H54 (cell line): ENCODE measurements around the gene NRXN3.
"Not testable (repeated sequence)": the region's sequence is repeated elsewhere in the genome, so short reads cannot be mapped to it uniquely, and the experiment has no call there.

Experiments used
- DNase-seq: peaks from one replicate; pipeline ENCODE4 v3.0.0; 2011; ENCODE audit warnings: low spot score, mixed read lengths; ENCODE audit not compliant: insufficient read length
- FAIRE-seq: peaks from 3 replicates; lab custom pipeline; 2011; peaks lifted over from hg19 to GRCh38; lab: Jason Lieb, UNC
- POLR2A ChIP-seq: IDR thresholded peaks from 2 replicates; pipeline ENCODE4 v1.6.1; 2011; ENCODE audit warnings: low read depth, mild to moderate bottlenecking, low read length

The NRXN3 gene

DNA sequence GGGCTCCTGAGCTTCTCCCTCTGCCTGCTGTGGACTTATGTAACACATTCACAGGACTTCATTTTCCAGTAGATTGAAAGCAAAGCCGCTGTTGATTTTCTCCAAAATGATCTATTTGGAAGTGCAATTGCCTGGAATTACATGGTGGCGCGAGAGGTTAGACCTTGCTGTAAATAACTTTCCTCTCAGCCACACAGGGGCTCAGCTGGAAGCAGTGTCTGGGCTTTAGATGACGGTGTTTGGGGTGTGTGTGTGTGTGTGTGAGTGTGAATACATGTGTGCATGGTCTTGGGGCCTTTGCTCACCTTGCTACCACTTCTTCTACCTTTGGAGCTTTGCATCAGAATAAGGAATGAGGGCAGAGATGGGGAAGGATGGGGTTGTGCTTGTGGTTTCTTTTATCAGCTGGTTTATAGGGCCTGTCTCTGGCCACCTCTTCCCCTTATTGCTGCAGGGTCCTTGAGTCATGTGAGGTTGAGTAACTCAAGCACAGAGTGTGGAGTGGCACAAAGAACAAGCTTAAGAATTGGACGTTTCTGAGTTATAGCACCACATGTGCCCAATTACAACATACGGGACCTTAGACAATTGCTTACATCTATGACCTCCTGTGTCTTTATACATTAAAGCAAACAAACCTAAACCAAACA lies 280.6 kb downstream of the NRXN3 start:
- FAIRE-seq: no peak
- no peak for DNase-seq
- TF ChIP-seq POLR2A: no peak

DNA sequence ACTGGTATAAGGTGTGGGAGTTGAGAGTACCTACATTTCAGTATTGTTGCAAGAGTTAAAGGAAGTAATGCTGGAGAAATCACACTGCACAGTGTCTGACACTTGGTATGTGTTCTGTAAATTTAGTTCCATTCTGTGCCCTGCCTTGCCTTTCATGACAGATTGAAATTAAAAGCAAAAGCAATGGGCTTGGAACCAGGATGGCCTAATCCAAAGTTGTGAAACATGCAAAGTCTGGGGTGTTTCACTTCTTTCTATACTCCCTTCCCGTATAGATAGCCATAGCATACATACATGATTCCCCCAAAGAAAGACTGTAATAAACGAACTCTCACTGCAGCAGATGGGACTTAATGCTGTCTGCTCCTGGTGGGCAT lies 281.1 kb downstream of the NRXN3 start:
- DNase-seq (no peak), FAIRE-seq (no peak)
- TF ChIP-seq POLR2A: no peak

DNA sequence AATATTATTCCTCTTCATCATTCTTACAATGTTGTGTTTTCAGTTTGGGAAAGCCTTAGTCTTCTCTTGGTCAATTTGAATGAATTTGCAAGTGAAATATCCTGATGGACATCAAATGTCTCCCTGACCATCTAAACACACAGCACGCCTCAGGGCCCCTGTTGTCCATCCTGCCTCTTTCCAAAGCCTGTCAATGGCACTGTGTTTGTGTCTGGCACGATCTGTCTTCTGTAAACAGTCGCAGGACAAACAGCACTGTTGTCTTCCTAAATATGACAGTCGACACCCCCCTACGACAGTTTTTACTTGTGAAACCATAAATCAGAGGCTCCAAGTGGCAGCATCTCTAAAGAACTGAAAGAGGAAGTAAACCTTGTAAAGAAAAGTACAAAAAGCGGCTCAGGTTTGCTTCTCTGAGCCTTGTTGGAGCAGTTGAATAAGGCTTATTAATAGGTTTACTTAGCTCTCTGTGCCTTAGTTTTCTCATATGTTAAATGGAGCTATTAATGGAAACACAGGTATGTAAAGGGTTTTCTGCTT lies 285.8 kb downstream of the NRXN3 start:
- no peak for TF ChIP-seq POLR2A
- no peak for DNase-seq
- FAIRE-seq: no peak

DNA sequence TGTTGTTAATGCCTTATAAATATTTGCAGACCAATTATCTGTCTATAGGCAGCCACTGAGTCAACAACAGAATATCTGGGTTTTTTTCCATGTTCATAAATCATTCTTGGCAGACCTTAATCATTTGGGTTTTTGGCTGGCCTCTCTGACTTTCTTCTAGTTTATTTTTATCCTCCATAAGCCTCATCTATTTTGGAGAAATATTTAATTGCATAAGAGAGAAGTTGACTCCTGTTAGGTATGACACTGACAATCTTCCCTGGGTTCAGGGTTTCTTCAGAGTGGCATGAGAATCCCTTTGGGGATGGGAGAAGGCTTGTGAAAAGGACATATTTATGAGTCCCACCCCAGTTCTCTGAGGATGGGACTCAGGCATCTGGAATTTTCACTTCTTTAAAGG lies 299.8 kb downstream of the NRXN3 start:
- no peak for DNase-seq
- no peak for FAIRE-seq
- no peak for TF ChIP-seq POLR2A

DNA sequence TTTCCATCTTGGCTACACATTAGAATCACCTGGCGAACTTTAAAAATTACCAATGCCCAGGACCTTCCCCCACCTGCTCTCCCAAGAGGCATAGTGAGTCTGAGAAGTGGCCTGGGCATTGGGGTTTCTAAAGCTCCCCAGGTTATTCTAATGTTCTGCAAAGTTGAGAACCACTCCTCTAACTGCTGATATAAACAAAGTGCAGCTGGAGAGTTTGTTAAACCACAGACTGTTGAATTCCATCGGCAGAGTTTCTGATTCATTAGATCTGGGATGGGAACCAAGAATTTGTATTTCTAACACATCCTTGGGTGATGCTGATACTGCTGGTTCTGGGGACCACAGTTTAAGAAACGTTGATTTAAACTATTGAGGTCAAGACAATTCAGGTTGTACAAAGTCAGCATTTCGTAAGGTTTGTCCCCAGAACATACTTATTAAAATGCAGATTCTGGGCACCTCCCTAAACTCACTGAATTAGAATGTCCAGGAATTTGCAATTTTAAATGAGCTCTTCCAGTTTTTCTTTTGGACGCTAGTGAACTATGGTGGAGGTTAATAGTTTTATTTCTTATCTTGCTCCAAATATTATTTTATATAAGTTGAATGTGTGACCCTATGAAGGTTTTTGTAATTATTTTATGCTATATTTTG lies 309.1 kb downstream of the NRXN3 start:
- DNase-seq (no peak), FAIRE-seq (no peak)
- no peak for TF ChIP-seq POLR2A

DNA sequence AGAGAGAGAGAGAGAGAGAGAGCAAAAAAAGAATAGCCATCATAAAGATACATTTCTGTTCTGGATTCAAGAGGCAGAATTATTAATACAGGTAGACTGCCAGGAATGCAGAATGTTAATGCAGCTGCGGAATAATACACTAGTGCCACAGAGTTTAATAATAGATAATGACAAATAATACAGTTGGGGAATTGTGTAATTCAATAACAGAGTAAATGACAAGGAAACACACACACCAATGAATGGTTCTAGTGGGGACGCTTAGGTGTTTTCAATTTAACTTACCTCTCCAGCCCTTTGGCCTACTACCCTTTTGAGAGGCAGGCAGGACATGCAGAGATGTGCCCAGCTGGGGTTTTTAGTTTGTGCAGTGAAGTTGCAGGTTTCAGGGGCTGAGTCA lies 313.9 kb downstream of the NRXN3 start:
- FAIRE-seq: no peak
- TF ChIP-seq POLR2A: no peak
- DNase-seq: no peak

DNA sequence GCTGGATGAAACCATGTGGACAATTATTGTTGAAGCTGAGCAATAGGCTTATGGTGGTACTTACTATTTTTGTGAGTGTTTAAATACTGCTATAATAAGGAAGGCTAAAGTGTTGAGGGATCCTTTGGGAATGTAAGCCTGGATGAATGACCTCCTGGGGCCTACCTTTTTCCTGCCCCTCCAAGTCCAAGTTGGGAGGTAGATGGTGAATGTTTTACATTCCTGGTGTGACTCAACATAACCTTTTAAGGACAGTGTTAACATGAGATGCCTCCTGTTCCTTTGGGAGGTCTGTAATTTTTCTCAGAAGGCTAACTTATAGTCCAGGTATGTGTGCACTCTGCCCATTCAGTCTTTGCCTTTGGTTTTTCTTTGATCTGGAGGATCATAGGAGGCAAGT lies 315.9 kb downstream of the NRXN3 start:
- no peak for TF ChIP-seq POLR2A
- DNase-seq (no peak), FAIRE-seq (no peak)

DNA sequence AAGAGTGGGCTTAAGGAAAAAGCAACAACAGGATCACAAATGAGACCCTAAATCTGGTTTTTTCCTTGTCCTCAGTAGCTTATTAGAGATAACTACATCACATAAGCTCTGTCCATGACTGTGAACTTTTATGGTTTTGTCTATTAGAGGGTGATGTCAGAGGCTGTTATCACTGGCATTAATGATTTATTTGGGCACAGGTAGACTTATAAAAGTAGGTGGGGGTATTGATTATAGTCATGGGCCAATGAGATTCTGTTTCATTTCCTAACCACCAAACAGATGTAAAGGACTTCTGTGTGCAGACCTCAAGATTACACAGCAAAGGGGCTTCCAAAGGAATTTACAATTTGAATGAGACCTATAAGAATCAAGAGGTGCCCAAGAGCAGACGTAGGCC lies 316.4 kb downstream of the NRXN3 start:
- no peak for TF ChIP-seq POLR2A
- FAIRE-seq (no peak), DNase-seq (no peak)

DNA sequence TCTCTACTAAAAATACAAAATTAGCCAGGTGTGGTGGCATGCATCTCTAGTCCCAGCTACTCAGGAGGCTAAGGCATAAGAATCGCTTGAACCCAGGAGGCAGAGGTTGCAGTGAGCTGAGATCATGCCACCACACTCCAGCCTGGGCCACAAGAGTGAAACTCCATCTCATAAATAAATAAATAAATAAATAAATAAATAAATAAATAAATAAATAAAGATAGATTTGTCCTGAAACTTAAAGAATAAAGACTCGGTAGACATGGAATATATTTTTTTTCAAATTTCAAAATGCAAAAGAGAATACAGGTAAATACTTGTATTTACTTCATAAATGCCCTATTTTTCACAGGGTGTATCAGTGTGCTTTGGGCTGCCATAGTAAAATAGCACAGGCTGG lies 317.4 kb downstream of the NRXN3 start:
- not testable (repeated sequence) for DNase-seq, FAIRE-seq

DNA sequence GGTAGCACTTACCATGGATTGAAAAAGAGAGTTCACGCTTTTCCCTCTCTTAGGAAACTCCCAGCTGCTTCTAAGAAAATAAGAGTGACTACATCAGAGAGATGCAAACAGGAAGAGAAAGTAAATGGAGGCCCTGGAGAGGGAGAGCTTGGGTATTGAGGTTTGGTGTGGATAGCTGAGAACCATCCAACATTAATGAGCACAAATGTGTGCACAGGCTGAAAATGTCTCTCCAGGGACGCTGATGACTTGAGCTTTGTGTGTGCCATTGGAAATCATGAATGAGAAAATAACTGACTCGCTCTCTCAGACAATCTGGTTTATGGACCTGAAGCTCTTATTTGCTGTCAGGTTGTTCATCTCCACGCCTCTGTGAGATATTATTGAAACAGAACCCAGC lies 318.8 kb downstream of the NRXN3 start:
- FAIRE-seq (no peak), DNase-seq (no peak)
- TF ChIP-seq POLR2A: no peak

DNA sequence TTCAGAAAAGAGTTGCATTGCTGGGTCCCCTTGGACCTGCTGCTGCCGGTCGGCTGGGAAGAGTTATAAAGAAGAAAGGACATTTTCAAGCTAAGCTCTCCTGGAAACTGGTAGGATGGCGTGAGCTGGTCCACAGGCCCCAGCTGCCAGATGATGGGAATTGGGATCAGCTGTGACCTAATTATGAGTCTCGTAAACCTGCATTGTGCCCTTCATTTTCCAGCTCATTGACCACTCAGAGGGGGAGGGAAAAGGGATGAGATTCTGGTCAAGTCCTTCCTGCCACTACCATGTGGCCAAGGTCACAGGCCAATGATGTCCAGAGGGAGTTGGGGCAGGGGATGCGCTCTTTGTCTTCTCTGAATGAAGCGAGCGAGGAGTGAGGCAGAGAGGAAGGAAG lies 320.9 kb downstream of the NRXN3 start:
- no peak for DNase-seq
- TF ChIP-seq POLR2A: no peak
- FAIRE-seq: no peak

DNA sequence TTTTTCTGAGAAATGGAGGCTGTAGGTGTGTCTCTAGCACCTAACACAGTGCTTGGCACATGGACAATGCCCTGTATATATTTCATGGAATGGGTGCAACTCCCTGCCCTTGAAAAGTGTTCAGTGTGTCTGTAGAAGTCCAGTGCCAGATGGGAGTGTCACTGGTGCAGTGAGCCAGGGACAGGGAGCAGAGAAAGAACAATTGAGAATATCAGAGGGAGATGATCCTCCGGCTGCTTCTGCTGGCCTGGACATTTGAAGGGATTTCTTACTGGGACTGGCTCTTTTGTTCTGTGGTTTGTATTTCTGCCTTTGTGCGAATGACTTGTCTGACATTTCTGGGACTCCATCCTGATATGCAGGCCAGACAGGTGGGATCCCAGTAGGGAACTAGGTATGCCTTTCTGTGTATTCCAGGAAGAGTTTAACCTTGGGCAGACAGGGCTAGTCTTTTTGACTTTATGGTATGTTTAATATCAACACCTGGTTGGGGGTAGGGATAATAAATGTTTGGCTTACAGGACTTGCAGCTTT lies 328.0 kb downstream of the NRXN3 start:
- FAIRE-seq: no peak
- no peak for TF ChIP-seq POLR2A
- DNase-seq: no peak

DNA sequence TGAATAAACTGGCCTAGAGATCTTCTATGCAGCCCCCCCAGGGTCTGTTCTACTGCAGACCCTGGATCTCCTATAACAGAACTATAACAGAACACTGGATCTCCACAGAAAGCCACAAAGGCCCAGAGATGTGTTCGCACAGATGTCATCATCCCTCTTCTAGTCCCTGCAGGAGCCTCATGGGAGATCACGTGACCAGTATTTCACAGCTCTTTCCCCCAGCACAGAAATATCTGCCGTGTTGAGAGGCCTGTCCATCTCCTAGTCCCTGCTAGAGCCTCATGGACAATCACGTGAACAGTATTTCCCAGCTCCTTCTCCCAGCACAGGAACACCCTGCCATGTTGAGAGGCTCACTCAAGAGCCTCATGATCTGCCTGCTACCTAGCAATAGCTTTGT lies 331.7 kb downstream of the NRXN3 start:
- no peak for TF ChIP-seq POLR2A
- DNase-seq: no peak

DNA sequence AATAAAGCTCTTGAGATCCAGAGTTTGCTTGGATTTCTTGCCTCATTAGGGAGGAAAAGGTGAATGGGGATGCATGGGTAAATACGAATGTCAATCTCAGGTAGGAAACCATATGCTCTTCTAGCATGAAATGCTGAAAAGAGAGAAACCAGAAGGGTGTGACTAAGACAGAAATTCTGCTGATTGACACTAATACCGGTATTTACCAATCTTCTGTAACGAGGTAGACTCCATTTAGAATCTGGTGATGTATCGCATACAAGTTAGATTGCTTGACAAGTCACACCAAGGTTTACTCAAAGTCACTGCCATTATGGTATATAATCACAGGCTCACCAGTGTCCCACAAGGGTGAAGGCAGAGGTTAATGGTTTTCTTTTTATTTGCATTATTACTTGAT lies 337.9 kb downstream of the NRXN3 start:
- no peak for DNase-seq
- FAIRE-seq: no peak
- no peak for TF ChIP-seq POLR2A

More for the DNA sequence above, 331.7 kb downstream of the NRXN3 start:
- no peak for FAIRE-seq

DNA sequence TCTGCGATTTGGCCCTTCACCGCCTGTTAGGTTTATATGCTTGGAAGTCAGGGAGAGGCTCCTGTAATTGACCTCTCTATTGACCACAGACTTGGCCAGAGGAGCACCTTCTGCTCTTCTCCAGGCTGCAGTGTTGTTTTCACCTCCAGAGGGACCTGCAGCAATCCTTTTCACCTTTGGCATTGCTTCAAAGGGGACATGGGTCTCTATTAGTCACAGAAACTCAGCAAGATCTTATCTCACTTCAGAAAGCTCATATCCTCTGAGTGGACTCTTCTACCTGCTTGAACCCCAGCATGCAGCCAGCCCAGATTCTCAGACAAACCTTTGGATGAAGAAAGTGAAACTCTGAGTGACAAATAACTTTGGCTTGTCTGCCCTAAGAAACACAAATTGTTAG lies 339.3 kb downstream of the NRXN3 start:
- no peak for TF ChIP-seq POLR2A
- FAIRE-seq (no peak), DNase-seq (no peak)

DNA sequence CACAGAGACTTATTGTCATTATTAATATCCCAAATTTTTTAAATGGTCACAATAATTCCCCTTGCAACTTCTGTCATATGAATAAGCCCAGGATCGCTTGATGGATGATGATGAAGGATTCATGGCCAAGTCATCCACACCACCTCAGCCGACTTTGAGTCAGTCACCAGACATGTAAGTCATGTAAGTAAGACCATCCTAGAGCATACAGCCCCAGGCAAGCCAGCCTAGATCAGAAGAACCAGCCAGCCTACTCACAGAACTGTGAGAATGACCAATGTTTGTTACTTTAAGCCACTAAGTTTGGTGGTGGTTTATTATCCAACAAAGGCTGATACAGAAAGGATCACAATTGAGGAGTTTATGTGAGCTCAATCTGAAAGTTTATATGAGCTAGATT lies 341.8 kb downstream of the NRXN3 start:
- no peak for FAIRE-seq
- TF ChIP-seq POLR2A: no peak
- DNase-seq: no peak
